ENCODE measurements around the gene IQGAP2.

Gene IQGAP2

GRCh38 chr5:76456258-76456657 is 53.2 kb downstream of the IQGAP2 start:
- DNase-seq = no peak

DNA sequence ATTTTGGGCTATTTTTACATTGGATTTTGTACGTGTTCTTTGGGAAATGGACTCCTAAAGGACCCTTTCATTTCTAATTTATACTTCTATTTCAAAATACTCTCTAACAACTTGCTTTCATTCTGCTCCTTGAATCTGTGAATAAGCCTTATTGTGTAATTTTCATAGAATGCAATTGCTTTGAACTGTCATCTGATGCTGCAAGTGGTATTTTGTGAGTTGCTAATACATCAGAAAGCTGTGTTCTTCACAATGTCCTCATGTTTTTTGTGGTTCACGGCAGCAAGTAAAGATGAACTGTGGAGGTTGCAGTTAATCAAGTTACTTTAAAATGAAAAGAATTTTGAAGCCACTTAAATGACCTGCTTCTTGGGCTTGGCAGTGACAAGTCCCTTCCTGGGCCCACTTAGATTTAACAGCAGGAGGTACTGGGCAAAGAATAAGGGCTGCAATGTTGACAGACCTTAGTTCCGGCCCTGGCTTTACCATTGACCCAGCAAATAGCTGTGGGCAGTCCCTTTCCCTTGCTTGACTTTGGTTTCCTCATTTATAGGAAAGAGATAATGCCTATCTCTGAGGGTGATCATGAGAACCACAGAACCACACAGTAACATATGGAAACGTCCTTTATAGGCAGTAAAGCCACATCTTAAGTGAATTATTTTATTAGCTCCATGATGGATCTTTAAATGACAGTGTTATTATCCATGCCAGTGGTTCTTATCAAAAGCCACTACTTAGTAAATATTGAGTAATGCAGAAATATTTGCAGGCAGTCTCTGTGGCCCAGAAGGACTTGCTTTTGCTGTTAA is 54.8 kb downstream of the IQGAP2 start:
- no peak for DNase-seq

GRCh38 chr5:76458486-76458830 is 55.4 kb downstream of the IQGAP2 start:
- no peak for DNase-seq

GRCh38 chr5:76460104-76460503 is 57.0 kb downstream of the IQGAP2 start:
- no peak for DNase-seq

- no peak for DNase-seq
These were observed 59.1 kb downstream of the IQGAP2 start for GRCh38 chr5:76462097-76462667.

DNA sequence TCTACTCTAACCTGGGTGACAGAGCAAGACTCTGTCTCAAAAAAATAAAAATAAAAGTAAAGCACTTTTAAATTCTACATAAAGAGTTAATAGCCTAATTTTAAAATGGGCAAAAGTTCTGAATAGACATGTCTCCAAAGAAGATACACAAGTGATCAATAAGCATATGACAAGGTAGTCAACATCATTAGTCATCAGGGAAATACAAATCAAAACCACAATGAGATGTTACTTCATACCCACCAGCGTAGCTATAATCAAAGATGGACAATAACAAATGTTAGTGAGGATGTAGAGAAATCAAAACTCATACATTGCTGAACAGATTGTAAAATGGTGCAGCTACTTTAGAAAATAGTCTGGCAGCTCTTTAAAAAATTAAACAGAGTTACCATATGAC is 64.1 kb downstream of the IQGAP2 start:
- DNase-seq = no peak

- DNase-seq = no peak
These were observed 65.7 kb downstream of the IQGAP2 start for GRCh38 chr5:76468635-76469425.

- no peak for DNase-seq
These were observed 66.7 kb downstream of the IQGAP2 start for GRCh38 chr5:76469656-76470290.

DNA sequence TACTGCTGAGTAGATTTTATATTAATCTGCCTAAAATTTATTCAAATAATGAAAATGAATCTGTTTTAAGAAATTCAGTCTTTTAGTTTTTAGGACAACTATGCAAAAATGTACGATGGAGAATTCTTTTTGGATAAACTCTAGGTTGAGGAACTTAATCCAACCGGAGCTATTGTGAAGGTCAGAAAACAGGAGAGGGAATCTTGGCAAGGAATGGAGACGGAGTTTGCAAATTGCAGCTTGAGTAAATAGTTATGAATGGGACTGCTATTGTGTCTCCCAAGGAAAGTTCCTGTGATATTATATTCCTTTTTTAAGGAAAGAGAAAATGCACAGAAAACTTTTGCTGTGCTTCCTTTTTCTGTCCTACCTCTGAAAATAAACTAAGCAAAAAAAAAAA is 67.9 kb downstream of the IQGAP2 start:
- no peak for DNase-seq

DNA sequence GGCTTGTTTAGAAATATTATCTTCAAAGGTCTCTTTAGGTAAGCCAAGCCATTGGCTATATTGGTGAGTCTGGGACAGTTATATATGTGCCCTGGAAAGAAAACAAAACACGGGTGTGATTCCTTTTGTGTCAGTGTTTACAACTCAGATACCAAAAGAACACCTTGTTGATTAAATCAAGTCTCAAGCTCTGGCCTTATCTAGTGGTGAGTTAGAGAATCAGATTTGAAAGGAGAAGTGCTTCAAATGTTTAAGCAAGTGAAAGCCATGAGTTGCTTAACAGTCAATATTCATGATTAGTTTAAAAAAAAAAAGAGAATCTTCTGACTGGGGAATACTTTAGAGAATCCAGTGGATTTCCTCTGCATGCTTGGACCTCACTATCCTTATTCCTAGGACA is 68.3 kb downstream of the IQGAP2 start:
- DNase-seq = no peak

GRCh38 chr5:76471987-76472334 is 68.9 kb downstream of the IQGAP2 start:
- no peak for DNase-seq

DNA sequence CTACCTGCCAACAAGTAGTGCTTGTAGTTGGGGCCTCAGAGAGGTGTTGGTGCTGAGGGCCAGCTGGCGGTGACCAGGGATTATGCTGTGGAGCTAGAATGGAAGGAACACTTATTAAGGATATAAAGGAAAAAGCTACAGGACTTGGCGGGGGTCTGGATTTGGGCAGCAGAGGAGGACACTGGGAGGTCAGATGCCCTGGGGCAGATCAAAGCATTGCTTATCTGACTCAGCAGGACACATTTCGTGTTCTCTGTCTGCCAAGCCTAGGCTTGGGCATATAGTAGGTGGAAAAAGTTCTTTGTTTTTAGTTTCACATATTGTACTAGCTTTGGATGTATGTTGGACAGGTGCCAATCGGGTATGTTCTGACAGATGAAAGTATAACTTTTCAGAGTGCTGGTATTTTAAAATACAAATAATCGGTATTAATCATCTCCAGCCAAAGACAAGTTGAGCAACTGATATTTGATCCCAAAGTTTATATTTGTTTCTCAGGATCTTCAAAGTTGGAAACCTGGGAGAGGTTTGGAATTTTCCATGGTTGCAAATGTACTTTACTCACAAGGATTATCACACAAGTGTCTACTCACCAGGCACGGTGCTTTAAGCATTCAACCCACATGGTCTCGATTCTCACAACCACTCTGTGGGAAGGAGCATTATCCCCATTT is 69.4 kb downstream of the IQGAP2 start:
- no peak for DNase-seq

GRCh38 chr5:76473009-76473336 is 69.9 kb downstream of the IQGAP2 start:
- no peak for DNase-seq

DNA sequence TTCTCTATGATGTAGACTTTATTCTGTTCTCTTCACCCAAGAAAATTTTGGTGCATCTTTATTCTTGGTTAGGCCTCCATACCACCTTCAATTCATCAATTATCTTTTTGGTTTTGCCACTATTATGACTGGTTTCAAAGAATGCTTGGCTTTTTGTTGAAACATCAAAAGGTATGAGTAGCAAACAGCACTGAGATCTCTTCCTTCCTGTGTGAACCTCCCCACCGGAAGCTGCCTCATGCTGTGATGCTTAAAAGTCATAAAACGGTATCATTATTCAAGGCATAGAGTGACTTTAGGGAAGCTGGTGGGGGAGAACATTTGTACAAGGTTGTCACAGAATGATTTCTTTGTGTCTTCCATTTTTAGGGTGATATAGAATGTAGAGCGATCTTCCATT is 70.6 kb downstream of the IQGAP2 start:
- DNase-seq = peak; percentile 88

DNA sequence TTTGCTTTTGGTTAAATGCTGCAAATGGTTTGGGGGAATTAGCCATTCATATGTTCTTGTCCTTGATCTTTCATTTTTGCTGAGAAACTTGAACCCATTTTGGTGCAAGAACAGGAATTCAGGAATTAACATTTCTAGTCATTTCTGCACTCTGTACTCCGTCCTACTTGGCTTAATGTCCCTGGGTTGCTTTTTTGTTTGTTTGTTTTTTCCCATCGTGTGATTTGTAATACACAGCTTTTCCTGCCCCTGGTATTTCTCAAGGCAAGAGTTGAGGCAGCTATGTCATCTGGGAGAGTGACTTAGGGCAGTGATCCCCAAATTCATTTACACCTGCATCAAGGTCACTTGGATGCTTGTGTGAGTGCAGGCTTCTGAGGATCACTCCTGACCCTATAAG is 71.3 kb downstream of the IQGAP2 start:
- no peak for DNase-seq

- no peak for DNase-seq
These were observed 72.3 kb downstream of the IQGAP2 start for GRCh38 chr5:76475385-76475784.

- no peak for DNase-seq
These were observed 72.9 kb downstream of the IQGAP2 start for GRCh38 chr5:76475936-76476335.

DNA sequence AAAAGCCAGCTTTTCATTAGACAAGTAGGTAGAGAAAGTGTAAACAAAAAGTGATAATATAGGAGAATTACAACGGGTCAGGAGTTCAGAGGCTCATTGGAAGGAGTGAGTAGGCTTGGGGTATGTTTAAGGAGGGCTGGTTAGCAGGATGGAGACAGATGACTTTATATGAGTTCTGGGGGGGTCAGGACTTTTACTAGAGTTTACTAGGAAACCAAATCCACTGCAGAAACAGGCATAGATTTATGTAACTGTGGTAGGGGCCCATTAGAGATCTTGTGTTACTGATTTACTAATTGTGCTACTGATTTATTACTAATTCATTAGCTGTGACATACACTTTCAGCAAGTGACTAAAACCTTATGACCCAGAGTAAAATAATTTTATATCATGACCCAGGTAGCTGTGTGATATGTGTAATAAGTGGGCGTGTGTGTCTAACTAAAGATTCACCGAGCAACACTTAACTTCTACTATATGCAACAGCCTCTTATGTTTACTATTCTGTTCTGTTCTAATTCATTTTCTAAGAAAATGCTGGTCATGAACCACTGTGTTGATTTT is 73.5 kb downstream of the IQGAP2 start:
- no peak for DNase-seq

DNA sequence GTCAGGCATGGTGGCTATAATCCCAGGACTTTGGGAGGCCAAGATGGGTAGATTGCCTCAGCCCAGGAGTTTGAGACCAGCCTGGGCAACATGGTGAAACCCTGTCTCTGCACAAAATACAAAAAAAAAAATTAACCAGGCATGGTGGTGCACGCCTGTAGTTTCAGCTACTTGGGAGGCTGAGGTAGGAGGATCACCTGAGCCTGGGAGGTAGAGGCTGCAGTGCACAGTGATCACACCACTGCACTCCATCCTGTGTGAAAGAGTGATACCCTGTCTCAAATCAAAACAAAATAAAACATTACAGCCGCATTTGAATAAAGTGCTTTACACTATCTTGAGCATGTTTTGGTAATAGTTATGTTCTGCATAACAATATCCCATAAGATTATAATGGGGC is 74.0 kb downstream of the IQGAP2 start:
- no peak for DNase-seq

GRCh38 chr5:76477571-76477970 is 74.5 kb downstream of the IQGAP2 start:
- no peak for DNase-seq

- no peak for DNase-seq
These were observed 76.2 kb downstream of the IQGAP2 start for GRCh38 chr5:76479281-76479680.

DNA sequence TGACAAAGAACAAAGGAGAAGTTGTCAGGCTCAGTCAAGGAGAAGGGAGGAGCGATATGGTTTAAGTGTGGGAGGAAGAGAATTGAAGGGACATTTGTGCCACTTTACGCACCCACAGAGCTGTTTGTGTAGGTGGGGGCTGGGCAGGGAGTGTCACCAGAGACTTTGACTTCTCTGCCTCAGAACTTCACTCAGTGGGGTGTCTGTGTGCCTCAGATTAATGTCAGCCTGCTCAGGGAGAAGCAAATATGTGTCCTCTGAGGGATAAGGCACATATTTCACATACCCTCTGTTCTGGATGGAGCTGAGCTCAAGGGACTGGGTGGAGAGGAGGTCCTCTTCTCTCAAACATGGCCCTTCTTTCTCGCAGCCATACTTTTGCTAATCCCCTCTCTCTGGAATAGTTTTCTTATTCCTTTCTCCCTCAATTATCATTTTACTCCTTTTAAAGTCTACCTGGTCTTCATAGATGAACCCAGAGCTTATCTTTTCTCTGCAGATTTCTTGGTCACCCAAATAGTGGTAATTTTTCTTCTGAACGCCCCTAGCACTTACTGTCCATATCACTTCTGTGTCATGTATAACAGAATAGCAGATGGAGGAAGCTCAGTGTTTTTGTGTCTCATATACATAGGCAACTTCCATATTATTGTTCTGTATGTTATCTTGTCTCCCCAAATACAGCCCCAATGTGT is 77.0 kb downstream of the IQGAP2 start:
- DNase-seq = no peak
